HG03342 (cell line): ENCODE results near the gene ARHGAP10.

Experiments
- ATAC-seq: cut with Tn5 transposase; IDR thresholded peaks from one replicate; pipeline ENCODE4 v1.9.1; 2021; ENCODE audit warnings: mild to moderate bottlenecking, moderate library complexity; ENCODE audit not compliant: unreplicated experiment

The ARHGAP10 gene

GRCh38 chr4:147764337-147764736, 32.4 kb downstream of the ARHGAP10 start:
- no peak for ATAC-seq

- no peak for ATAC-seq
These were observed 33.2 kb downstream of the ARHGAP10 start for GRCh38 chr4:147765121-147765529.

GRCh38 chr4:147768113-147768512, 36.2 kb downstream of the ARHGAP10 start:
- no peak for ATAC-seq

- ATAC-seq, result no peak
These were observed 37.5 kb downstream of the ARHGAP10 start for GRCh38 chr4:147769386-147769785.

DNA sequence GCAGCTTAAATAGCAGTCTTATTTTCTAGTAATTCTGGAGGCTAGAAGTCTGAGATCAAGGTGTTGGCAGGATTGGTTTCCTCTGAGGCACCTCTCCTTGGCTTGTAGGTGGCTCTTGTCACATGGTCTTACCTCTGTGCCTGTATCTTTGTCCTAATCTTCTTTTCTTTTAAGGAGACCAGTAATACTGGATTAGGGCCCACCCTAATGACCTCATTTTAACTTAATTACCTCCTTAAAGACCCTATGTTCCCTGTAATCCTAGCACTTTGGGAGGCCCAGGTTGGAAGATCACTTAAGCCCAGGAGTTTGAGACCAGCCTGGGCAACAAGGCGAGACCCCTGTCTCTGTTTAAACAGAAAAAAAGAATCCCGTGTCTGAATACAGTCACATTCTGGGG, 38.9 kb downstream of the ARHGAP10 start:
- ATAC-seq, result no peak

DNA sequence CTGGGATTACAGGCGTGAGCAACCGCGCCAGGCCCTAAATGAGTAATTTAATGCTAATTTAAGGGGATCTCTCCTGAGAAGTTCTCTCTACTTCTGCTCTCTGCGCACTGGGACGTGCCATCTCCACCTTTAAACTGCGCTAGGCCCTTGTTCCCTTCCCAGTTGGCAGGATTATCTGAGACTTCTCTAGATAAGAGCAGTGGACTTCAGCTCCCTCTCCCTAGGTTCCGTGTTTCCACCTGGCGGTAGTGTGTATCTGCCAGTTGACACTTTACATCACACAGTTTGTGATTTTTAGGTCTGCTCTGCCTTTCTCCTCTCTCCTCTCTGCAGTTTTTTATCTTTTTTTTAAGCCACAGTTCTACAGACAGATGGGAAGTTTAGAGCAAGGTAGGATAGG, 40.2 kb downstream of the ARHGAP10 start:
- no peak for ATAC-seq

DNA sequence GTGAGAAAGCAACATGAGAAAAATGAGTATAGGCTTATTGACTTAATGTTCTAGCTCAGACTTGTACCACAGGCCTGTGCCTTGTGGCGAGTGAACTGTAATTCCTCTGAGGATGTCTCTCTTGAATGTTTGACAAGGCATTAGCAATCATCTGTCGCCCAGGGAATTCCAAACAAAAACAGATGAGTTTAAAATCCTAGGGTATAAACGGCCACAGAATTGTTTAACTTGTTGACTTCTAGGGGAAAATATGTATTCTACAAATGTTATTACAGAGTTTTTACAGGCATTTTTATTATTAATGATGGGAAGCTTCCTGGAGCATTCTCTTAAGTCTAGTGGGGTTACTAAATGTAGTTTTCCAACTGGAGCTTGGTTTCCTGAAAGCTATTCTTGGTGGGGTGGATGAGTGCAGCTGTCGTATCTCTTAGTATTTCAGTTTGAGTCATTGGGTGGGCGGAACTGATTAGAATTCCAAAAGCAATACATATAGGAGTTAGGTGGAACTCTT, 40.6 kb downstream of the ARHGAP10 start:
- ATAC-seq, result no peak

GRCh38 chr4:147773261-147774184, 41.6 kb downstream of the ARHGAP10 start:
- peak; percentile 49 for ATAC-seq

DNA sequence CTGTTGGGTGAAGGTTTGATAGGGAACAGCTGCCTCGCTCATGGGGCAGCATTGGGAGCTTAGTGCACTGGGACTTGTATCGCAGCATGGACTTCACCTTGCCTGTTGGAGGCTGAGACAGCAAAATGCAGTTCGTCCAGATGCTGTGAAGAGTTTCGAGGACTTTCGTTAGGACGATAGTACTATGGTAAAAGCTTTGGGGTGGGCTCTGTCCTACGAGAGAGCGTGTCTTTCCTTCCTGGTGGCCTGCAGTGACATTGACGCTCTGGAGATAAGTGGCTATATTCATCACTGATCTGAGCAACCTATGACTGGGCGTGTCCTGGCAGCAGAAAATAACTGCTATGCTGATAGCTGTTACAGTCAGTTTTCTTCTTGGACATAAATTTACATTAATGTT, 44.8 kb downstream of the ARHGAP10 start:
- ATAC-seq, result no peak

- no peak for ATAC-seq
These were observed 45.7 kb downstream of the ARHGAP10 start for GRCh38 chr4:147777456-147778091.

- peak; percentile 69 for ATAC-seq
These were observed 47.1 kb downstream of the ARHGAP10 start for GRCh38 chr4:147778942-147779341.

GRCh38 chr4:147779451-147779850, 47.6 kb downstream of the ARHGAP10 start:
- no peak for ATAC-seq

- ATAC-seq, result peak; percentile 62
These were observed 48.4 kb downstream of the ARHGAP10 start for GRCh38 chr4:147780137-147780777.

GRCh38 chr4:147782087-147782781, 50.3 kb downstream of the ARHGAP10 start:
- ATAC-seq, result no peak

- no peak for ATAC-seq
These were observed 53.2 kb downstream of the ARHGAP10 start for GRCh38 chr4:147785129-147785528.

DNA sequence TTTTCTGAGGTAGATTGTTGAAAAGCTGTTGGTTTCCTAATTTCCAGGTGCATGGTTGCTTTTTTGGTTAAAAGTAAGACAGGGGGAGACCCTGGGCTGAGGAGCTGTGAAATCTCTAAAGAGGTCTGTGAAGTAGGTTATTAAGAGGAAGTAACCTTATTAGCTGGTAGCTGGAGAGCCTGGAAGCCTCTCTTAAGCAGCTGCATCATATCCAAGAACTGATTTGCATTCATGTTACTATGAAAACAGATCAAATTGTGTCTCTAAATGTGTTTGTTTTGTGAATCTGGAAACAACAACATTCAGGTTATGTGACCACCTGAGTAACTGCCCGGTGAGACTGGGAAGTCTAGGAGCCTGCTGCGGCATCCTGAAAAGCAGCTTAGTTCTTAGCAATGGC, 54.1 kb downstream of the ARHGAP10 start:
- ATAC-seq, result peak; percentile 96

GRCh38 chr4:147786531-147786930, 54.6 kb downstream of the ARHGAP10 start:
- no peak for ATAC-seq

GRCh38 chr4:147787204-147787603, 55.3 kb downstream of the ARHGAP10 start:
- no peak for ATAC-seq

DNA sequence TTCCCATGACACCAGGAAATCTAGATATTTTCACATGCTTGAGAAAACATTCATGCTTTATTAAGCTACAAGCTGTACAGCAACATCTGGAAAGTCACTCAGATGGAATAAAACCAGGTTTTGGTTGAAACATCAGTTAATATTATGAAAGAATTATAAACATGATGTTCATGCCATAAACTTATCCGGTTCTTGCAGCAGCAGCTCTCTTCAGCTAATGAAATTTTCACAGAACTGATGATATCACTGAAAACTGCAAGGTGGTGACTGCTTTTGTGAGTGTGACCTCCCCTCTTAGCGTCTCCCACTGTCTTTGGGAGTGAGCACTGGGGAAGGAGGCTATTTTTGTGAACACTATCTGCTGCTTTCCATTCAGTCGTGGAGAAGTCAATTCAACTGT, 56.9 kb downstream of the ARHGAP10 start:
- no peak for ATAC-seq

GRCh38 chr4:147789596-147789995, 57.7 kb downstream of the ARHGAP10 start:
- no peak for ATAC-seq

DNA sequence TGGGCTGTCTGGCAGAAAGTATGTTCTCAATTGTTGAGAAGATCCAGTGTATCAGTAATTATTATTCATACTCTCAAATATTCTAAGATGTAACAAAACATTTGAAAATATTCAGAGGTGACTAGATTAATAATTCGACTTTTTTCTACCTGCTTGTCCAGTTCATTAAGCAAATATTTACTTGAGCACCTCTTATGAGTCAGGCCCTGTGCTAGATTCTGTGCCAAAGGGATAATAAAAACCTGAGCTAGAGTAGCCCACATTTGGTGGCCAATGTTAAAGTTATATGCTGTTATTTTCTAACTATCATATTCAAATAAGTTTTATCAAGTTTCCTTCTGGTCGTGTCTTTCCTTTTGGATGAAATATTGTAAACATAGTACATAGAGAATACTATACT, 58.5 kb downstream of the ARHGAP10 start:
- ATAC-seq, result no peak
